ENCODE data around the gene UGGT1. TPM values are rescaled to one million over a fixed set of nuclear protein-coding genes. Genes with fewer than 3 reads are reported as not detected.

UGGT1 gene
- total RNA-seq, 1 donor from 2014 or later = 78.9 TPM

- intact Hi-C loops (cut with micrococcal nuclease) = no loop called here
Measured at GRCh38 chr2:128215897-128216642, 125.1 kb downstream of the UGGT1 start.

- intact Hi-C loops (cut with micrococcal nuclease) = no loop called here
Measured at GRCh38 chr2:128217671-128218070, 126.7 kb downstream of the UGGT1 start.

- intact Hi-C loops (cut with micrococcal nuclease) = no loop called here
Measured at GRCh38 chr2:128219891-128220290, 128.9 kb downstream of the UGGT1 start.

GRCh38 chr2:128227862-128228261 is 136.9 kb downstream of the UGGT1 start:
- intact Hi-C loops (cut with micrococcal nuclease) = no loop called here

GRCh38 chr2:128228894-128229293 is 137.9 kb downstream of the UGGT1 start:
- intact Hi-C loops (cut with micrococcal nuclease) = no loop called here

GRCh38 chr2:128232965-128233789 is 142.2 kb downstream of the UGGT1 start:
- intact Hi-C loops (cut with micrococcal nuclease) = loop anchor here (1.0 to 10.0 kb wide), 5 partner anchors 36 to 1118 kb away; no protein-coding TSS in a partner anchor

GRCh38 chr2:128233790-128234395 is 142.9 kb downstream of the UGGT1 start:
- intact Hi-C loops (cut with micrococcal nuclease) = loop anchor here (1.0 to 10.0 kb wide), 5 partner anchors 37 to 1119 kb away; no protein-coding TSS in a partner anchor

- intact Hi-C loops (cut with micrococcal nuclease) = loop anchor here (5.0 to 10.0 kb wide), 2 partner anchors 37 to 1120 kb away; no protein-coding TSS in a partner anchor
Measured at GRCh38 chr2:128234613-128235012, 143.6 kb downstream of the UGGT1 start.

GRCh38 chr2:128235581-128235980 is 144.6 kb downstream of the UGGT1 start:
- intact Hi-C loops (cut with micrococcal nuclease) = loop anchor here (10.0 kb wide), 1 partner anchor 1121 kb away; no protein-coding TSS in a partner anchor

- intact Hi-C loops (cut with micrococcal nuclease) = loop anchor here (10.0 kb wide), 1 partner anchor 1122 kb away; no protein-coding TSS in a partner anchor
Measured at GRCh38 chr2:128236491-128237035, 145.6 kb downstream of the UGGT1 start.

GRCh38 chr2:128237081-128237534 is 146.1 kb downstream of the UGGT1 start:
- intact Hi-C loops (cut with micrococcal nuclease) = loop anchor here (10.0 kb wide), 1 partner anchor 1122 kb away; no protein-coding TSS in a partner anchor

- intact Hi-C loops (cut with micrococcal nuclease) = loop anchor here (10.0 kb wide), 1 partner anchor 1123 kb away; no protein-coding TSS in a partner anchor
Measured at GRCh38 chr2:128237911-128238697, 147.1 kb downstream of the UGGT1 start.

GRCh38 chr2:128241896-128242295 is 150.9 kb downstream of the UGGT1 start:
- intact Hi-C loops (cut with micrococcal nuclease) = no loop called here

Other genes with a start within 250 kb of the UGGT1 start
- 48.7 and 53.1 TPM in 2 replicates for gene POLR2D, start 233.0 kb upstream of the UGGT1 start, total RNA-seq
- gene AMMECR1L, start 205.2 kb upstream of the UGGT1 start, total RNA-seq = 14.6 and 16.4 TPM in 2 replicates
- gene SAP130, start 63.1 kb upstream of the UGGT1 start, total RNA-seq = 31.9 and 36.6 TPM in 2 replicates
- 14.7 and 15.4 TPM in 2 replicates for gene HS6ST1, start 227.7 kb downstream of the UGGT1 start, total RNA-seq